OCI-LY3 (cell line): ENCODE data around the gene LRP11.

Experiments
- H2AFZ ChIP-seq: fragments of 200-600, 300-600 bp; shearing (Covaris generic); 2 replicates; pipeline ENCODE4 v1.6.0; 2014; ENCODE audit warnings: antibody characterized with exemption, low read depth, low read length
- H3K27ac ChIP-seq: fragments of 200-600, 300-600 bp; sonication (generic); 2 replicates; pipeline ENCODE4 v1.5.1; 2014; ENCODE audit warnings: mild to moderate bottlenecking, low read length, moderate library complexity, mixed read lengths
- H3K27me3 ChIP-seq: fragments of 200-600, 300-600 bp; sonication (generic); 2 replicates; pipeline ENCODE4 v1.6.1; 2014; ENCODE audit warnings: low read depth, low read length, mixed read lengths
- H3K36me3 ChIP-seq: fragments of 200-600, 300-600 bp; sonication (generic); replicated peaks from 2 replicates; pipeline ENCODE3; 2014; ENCODE audit warnings: low read depth, low read length, mixed read lengths
- H3K4me1 ChIP-seq: fragments of 300-600, 200-600 bp; sonication (generic); 2 replicates; pipeline ENCODE4 v1.6.1; 2014; ENCODE audit warnings: low read length, mixed read lengths
- H3K4me2 ChIP-seq: fragments of 200-600, 300-600 bp; sonication (generic); 2 replicates; pipeline ENCODE4 v1.6.1; 2014; ENCODE audit warnings: low read length, mixed read lengths
- H3K4me3 ChIP-seq: fragments of 300-600, 200-600 bp; sonication (generic); 2 replicates; pipeline ENCODE4 v1.5.1; 2014; ENCODE audit warnings: antibody characterized with exemption, mild to moderate bottlenecking, low read length, moderate library complexity
- H3K79me2 ChIP-seq: fragments of 300-600, 200-600 bp; shearing (Covaris generic); 2 replicates; pipeline ENCODE4 v1.6.1; 2014; ENCODE audit warnings: mild to moderate bottlenecking, low read length, mixed read lengths
- H3K9ac ChIP-seq: fragments of 300-600, 200-600 bp; shearing (Covaris generic); 2 replicates; pipeline ENCODE4 v1.6.0; 2014; ENCODE audit warnings: mild to moderate bottlenecking, low read length, moderate library complexity
- H3K9me3 ChIP-seq: fragments of 200-600, 300-600 bp; shearing (Covaris generic); 2 replicates; pipeline ENCODE4 v1.6.1; 2014; ENCODE audit warnings: low read length, mixed read lengths; ENCODE audit not compliant: insufficient read depth
- H4K20me1 ChIP-seq: fragments of 200-600, 300-600 bp; sonication (generic); 2 replicates; pipeline ENCODE4 v1.6.1; 2016; ENCODE audit warnings: low read length, mixed read lengths; ENCODE audit not compliant: insufficient read depth
- CTCF ChIP-seq: fragments of 200-600, 300-600 bp; sonication (generic); IDR thresholded peaks from 2 replicates; pipeline ENCODE4 v1.5.1; 2014; ENCODE audit warnings: antibody characterized with exemption, low read length, low read depth
- EZH2phosphoT487 ChIP-seq: fragments of 200-600 bp; shearing (Covaris generic); IDR thresholded peaks from 2 replicates; pipeline ENCODE4 v1.6.1; 2018; ENCODE audit warnings: antibody characterized with exemption, mixed run types, low read depth

LRP11 gene

GRCh38 chr6:149861603-149862423 is 2.3 kb downstream of the LRP11 start:
- peaks cover 2% of the 10 kb centered on the region; the same call in 1 of the 2 replicates for H3K4me1 ChIP-seq
- H3K9ac ChIP-seq, result no peak overlapping the region
- H3K79me2 ChIP-seq, result peaks cover 11% of the 10 kb centered on the region; the same call in 1 of the 2 replicates
- H3K4me2 ChIP-seq, result no peak overlapping the region
- H3K27ac ChIP-seq, result no peak overlapping the region
- no peaks in the 10 kb centered on the region for H3K27me3 ChIP-seq
- no peaks in the 10 kb centered on the region for H3K36me3 ChIP-seq
- H4K20me1 ChIP-seq, result no peaks in the 10 kb centered on the region; the same call in 1 of the 2 replicates
- no peak overlapping the region for H3K4me3 ChIP-seq
- no peaks in the 10 kb centered on the region for H3K9me3 ChIP-seq
- TF ChIP-seq EZH2phosphoT487, result no peak
- TF ChIP-seq CTCF, result no peak
- no peak overlapping the region for H2AFZ ChIP-seq

GRCh38 chr6:149860834-149861602 is 3.1 kb downstream of the LRP11 start:
- peaks cover 11% of the 10 kb centered on the region; the same call in 1 of the 2 replicates for H3K79me2 ChIP-seq
- H4K20me1 ChIP-seq, result no peaks in the 10 kb centered on the region; the same call in 1 of the 2 replicates
- H3K4me2 ChIP-seq, result no peak overlapping the region
- no peak overlapping the region for H3K27ac ChIP-seq
- no peaks in the 10 kb centered on the region for H3K27me3 ChIP-seq
- H3K9ac ChIP-seq, result no peak overlapping the region
- H3K36me3 ChIP-seq, result no peaks in the 10 kb centered on the region
- TF ChIP-seq EZH2phosphoT487, result no peak
- no peak for TF ChIP-seq CTCF
- H3K9me3 ChIP-seq, result no peaks in the 10 kb centered on the region
- H3K4me3 ChIP-seq, result no peak overlapping the region
- peaks cover 2% of the 10 kb centered on the region; the same call in 1 of the 2 replicates for H3K4me1 ChIP-seq
- H2AFZ ChIP-seq, result no peak overlapping the region

GRCh38 chr6:149860513-149860833 is 3.7 kb downstream of the LRP11 start:
- H3K79me2 ChIP-seq, result peaks cover 11% of the 10 kb centered on the region; the same call in 1 of the 2 replicates

More at GRCh38 chr6:149860513-149860833, 3.7 kb downstream of the LRP11 start:
- Histone ChIP-seq H3K4me3 (no peak overlapping the region), H3K4me1 (peaks cover 2% of the 10 kb centered on the region; the same call in 1 of the 2 replicates), H3K27ac (no peak overlapping the region), H3K27me3 (no peaks in the 10 kb centered on the region), H3K36me3 (no peaks in the 10 kb centered on the region), H4K20me1 (no peaks in the 10 kb centered on the region; the same call in 1 of the 2 replicates), H3K4me2 (no peak overlapping the region), H3K9ac (no peak overlapping the region), H3K9me3 (no peaks in the 10 kb centered on the region), H2AFZ (no peak overlapping the region)
- TF ChIP-seq EZH2phosphoT487, result no peak
- no peak for TF ChIP-seq CTCF
